Measurements from ENCODE around the gene CRTC3. TPM values are rescaled to one million over a fixed set of nuclear protein-coding genes. Genes with fewer than 3 reads are reported as not detected.

Gene CRTC3
- total RNA-seq, 3 donors from 2014 or later = 21.6 to 53.6 (median 21.7) TPM

- intact Hi-C loops (cut with DNase I, micrococcal nuclease) = no loop called here
- Histone ChIP-seq H3K4me3 (no peak overlapping the region), H3K4me1 (ENCODE audit: low read depth) (peaks cover 6% of the 10 kb centered on the region), H3K36me3 (ENCODE audit: low read depth) (no peaks in the 10 kb centered on the region), H3K9me3 (no peaks in the 10 kb centered on the region)
- ATAC-seq = no peak
- TF ChIP-seq CTCF (IDR thresholded peaks at IDR 0.05) = no peak
- DNase-seq = no peak
Observed at GRCh38 chr15:90675464-90675863, 145.7 kb downstream of the CRTC3 start.

DNA sequence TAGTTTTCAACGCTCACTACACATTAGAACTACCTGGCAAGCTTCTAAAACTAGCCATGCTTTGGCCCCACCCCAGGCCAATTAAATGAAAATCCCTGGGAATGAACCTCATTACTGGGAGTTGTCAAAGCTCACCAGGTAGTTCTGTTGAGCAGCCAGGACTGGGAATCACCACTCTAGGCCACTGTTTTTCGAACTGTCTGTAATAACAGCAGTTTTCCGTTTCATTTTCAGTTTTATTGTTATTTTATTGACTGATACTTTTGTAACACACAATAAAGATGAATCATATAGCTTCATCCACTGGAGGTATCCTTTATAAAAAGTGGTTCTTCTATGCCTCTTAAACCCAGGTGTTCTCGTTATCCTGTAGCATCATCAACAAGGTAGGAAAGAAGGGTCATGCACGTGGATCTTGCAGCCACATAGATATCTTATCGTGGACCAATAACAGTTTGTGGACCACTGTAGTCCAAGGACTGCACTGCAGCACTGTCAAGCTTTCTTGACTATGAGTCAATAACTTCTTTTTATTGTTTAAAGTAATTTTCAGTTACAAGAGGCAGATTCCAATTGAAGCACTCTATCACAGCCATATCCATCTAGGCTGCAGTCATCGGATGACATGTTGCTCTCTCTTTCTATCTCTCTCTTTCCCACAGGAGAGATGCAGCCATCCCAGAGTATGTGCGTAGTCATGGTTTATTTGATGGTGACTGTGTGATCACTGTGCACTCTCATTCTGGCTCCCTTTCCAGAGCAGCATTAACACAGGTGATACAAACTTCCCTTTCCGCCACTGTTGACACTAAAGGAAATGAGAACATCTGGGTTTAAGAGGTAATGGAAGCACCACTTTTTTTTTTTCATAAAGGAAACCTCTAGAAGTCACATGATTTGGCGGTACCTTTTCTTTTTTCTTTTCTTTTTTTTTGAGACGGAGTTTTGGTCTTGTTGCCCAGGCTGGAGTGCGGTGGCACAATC lies 148.4 kb downstream of the CRTC3 start:
- intact Hi-C loops (cut with DNase I, micrococcal nuclease) = no loop called here

DNA sequence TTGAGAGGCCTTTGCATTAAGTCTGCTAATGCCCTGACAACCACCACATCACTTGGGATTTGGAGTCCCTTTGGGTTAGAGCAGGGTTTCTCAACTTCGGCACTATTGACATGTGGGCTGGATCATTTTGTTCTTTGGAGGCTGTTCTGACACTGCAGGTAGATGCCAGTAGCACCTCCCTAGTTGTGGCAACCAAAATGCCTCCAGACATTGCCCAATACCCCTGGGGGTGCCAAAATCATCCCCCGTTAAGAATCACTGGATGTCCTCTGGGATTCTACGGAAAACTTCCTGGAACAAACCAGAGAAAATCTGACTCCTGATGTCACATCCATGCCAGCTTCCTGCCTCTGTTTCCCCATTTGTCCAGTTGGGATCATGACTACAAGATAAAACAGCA lies 150.2 kb downstream of the CRTC3 start:
- Histone ChIP-seq H3K4me1 (ENCODE audit: low read depth) (peaks cover 6% of the 10 kb centered on the region), H3K9me3 (no peaks in the 10 kb centered on the region), H3K4me3 (no peak overlapping the region), H3K36me3 (ENCODE audit: low read depth) (no peaks in the 10 kb centered on the region)
- TF ChIP-seq CTCF (IDR thresholded peaks at IDR 0.05) = no peak
- intact Hi-C loops (cut with DNase I, micrococcal nuclease) = no loop called here
- DNase-seq (no peak), ATAC-seq (no peak)

More for the DNA sequence above, 148.4 kb downstream of the CRTC3 start:
- H3K4me1 ChIP-seq (ENCODE audit: low read depth) = peaks cover 6% of the 10 kb centered on the region
- no peak overlapping the region for H3K4me3 ChIP-seq
- TF ChIP-seq CTCF (IDR thresholded peaks at IDR 0.05) = no peak
- H3K9me3 ChIP-seq = no peaks in the 10 kb centered on the region
- ATAC-seq = peak; percentile 86
- no peaks in the 10 kb centered on the region for H3K36me3 ChIP-seq (ENCODE audit: low read depth)
- no peak for DNase-seq

DNA sequence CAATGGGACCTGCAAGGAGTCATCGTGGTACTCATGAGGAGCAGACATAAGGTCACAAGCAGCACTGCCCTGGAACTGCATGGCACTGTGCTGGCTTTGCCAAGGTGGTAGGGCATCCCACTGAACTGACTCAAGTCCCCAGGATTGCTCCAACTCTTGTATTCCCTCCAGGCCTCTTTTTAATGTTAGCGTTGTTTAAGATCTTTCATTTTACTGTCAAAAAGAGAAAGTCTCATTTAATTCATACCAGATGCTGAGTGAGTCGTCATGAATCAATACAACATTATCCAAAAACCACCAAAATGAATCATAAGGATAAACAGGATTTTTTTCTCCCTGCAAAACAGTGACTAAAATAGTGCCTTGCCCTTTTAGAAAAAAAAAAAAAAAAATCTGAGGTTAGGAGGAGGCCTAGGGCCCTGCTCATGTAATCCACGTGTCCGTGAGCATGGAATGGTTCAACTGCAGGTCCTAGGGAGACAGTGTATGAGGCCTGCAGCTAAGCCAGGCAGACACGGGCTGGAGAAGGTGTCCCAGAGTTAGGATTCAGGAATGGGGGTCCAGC lies 150.7 kb downstream of the CRTC3 start:
- no peaks in the 10 kb centered on the region for H3K9me3 ChIP-seq
- H3K4me1 ChIP-seq (ENCODE audit: low read depth) = peaks cover 6% of the 10 kb centered on the region
- H3K4me3 ChIP-seq = no peak overlapping the region
- no peaks in the 10 kb centered on the region for H3K36me3 ChIP-seq (ENCODE audit: low read depth)
- TF ChIP-seq CTCF (IDR thresholded peaks at IDR 0.05) = no peak
- DNase-seq (no peak), ATAC-seq (no peak)
- intact Hi-C loops (cut with DNase I, micrococcal nuclease) = no loop called here

DNA sequence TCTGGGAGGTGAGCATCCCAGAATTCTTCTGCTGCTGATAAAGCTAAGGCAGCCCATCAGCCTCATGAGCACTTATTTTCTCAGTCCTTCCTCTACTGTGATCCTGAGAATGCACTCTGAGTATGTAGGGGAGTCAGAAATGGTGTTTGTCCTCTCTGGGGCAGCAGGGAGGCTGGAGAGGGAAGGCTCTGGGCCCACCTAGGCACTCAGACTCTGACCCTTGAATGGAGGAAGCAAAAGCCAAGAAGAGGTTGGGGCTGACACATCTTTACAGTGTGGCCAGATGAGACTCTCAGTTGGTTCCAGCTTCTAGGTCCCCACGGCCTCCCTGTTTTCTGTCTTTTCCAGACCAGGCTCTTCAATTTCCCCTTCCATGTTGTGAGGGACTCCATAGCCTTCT lies 151.3 kb downstream of the CRTC3 start:
- no peak for DNase-seq
- Histone ChIP-seq H3K4me3 (no peak overlapping the region), H3K4me1 (ENCODE audit: low read depth) (peaks cover 6% of the 10 kb centered on the region), H3K36me3 (ENCODE audit: low read depth) (no peaks in the 10 kb centered on the region), H3K9me3 (no peaks in the 10 kb centered on the region)
- no peak for ATAC-seq
- intact Hi-C loops (cut with DNase I, micrococcal nuclease) = no loop called here
- no peak for TF ChIP-seq CTCF (IDR thresholded peaks at IDR 0.05)
